Nephron (organoid): ENCODE measurements around the gene OBP2A.
"Not testable (repeated sequence)": the region's sequence is repeated elsewhere in the genome, so short reads cannot be mapped to it uniquely, and the experiment has no call there.

Experiments used
- H3K27ac Mint-ChIP-seq, 3 experiments: 2 replicates each; pipeline ENCODE4 v1.8.0; 2020; ENCODE audit warnings: mixed read lengths in 3 of 3, mild to moderate bottlenecking in 2 of 3, moderate library complexity in 1 of 3
- H3K27me3 Mint-ChIP-seq: 2 replicates; pipeline ENCODE4 v1.8.0; 2021; ENCODE audit warnings: low read depth, mild to moderate bottlenecking, moderate library complexity, mixed read lengths
- H3K36me3 Mint-ChIP-seq: 2 replicates; pipeline ENCODE4 v1.8.0; 2020; ENCODE audit warnings: low read depth, mixed read lengths
- H3K4me1 Mint-ChIP-seq: 2 replicates; pipeline ENCODE4 v1.8.0; 2020; ENCODE audit warnings: mixed read lengths
- H3K4me3 Mint-ChIP-seq, 3 experiments: 2 replicates each; pipeline ENCODE4 v1.8.0; 2020; ENCODE audit warnings: mild to moderate bottlenecking in 3 of 3, mixed read lengths in 3 of 3, moderate library complexity in 2 of 3
- H3K9me3 Mint-ChIP-seq: 2 replicates; pipeline ENCODE4 v1.8.0; 2020; ENCODE audit warnings: mixed read lengths
- TF ChIP-seq, protein P1 (sequence below), 3 experiments: fragments of 200-600 bp; sonication (generic); IDR thresholded peaks; one replicate each; pipeline ENCODE4 v1.5.0; 2021; ENCODE audit warnings: antibody characterized with exemption in 3 of 3; ENCODE audit not compliant: unreplicated experiment in 3 of 3

OBP2A gene, protein sequence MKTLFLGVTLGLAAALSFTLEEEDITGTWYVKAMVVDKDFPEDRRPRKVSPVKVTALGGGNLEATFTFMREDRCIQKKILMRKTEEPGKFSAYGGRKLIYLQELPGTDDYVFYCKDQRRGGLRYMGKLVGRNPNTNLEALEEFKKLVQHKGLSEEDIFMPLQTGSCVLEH

DNA sequence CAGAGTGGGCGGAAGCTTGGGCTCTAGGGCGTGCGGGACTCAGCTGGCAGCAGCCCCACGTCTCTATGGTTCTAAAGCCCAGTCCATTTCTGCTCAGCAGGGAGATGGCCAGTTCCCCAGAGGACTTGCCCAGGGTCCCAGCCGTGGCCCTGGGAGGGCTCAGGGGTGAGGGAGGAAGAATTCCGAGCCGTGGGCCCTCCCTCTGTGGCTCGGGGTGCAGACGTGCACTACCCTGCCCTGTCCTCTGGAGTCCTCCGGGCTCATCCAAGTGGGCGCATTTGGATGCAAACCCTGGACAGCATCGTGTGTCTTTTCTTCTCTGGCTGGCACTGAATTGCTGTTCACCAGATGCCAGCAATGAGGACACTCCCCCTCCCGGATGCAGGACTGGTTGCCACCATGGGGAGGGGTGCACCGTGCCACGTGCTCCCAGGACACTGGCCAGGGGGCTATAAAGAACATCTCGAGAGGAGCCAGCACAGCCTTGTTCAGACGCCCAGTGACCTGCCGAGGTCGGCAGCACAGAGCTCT lies at the start of gene OBP2A:
Gene OBP2A (plus strand): TSS at position 481 of the 531 bp plus-strand sequence. CDS start 55 bp downstream, outside the sequence.
- not testable (repeated sequence) for H3K27ac Mint-ChIP-seq, H3K4me3 Mint-ChIP-seq, H3K9me3 Mint-ChIP-seq, H3K36me3 Mint-ChIP-seq, H3K4me1 Mint-ChIP-seq
- peaks cover 11% of the 10 kb centered on the region for H3K27me3 Mint-ChIP-seq

- H3K27ac Mint-ChIP-seq = peak overlapping the region in 1 of 3 experiments; percentile 71
- H3K4me3 Mint-ChIP-seq = peak overlapping the region; percentile 82 to 94 (median 93)
- TF ChIP-seq, protein P1, sequence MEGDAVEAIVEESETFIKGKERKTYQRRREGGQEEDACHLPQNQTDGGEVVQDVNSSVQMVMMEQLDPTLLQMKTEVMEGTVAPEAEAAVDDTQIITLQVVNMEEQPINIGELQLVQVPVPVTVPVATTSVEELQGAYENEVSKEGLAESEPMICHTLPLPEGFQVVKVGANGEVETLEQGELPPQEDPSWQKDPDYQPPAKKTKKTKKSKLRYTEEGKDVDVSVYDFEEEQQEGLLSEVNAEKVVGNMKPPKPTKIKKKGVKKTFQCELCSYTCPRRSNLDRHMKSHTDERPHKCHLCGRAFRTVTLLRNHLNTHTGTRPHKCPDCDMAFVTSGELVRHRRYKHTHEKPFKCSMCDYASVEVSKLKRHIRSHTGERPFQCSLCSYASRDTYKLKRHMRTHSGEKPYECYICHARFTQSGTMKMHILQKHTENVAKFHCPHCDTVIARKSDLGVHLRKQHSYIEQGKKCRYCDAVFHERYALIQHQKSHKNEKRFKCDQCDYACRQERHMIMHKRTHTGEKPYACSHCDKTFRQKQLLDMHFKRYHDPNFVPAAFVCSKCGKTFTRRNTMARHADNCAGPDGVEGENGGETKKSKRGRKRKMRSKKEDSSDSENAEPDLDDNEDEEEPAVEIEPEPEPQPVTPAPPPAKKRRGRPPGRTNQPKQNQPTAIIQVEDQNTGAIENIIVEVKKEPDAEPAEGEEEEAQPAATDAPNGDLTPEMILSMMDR (IDR thresholded peaks at IDR 0.05; ENCODE audit: unreplicated experiment in 3 of 3) = no peak
- H3K4me1 Mint-ChIP-seq = peaks cover 5% of the 10 kb centered on the region
- H3K9me3 Mint-ChIP-seq = no peaks in the 10 kb centered on the region
- peaks cover 10% of the 10 kb centered on the region for H3K36me3 Mint-ChIP-seq
- no peaks in the 10 kb centered on the region for H3K27me3 Mint-ChIP-seq
Measured at GRCh38 chr9:135498381-135499126, 47.4 kb upstream of the OBP2A start.

DNA sequence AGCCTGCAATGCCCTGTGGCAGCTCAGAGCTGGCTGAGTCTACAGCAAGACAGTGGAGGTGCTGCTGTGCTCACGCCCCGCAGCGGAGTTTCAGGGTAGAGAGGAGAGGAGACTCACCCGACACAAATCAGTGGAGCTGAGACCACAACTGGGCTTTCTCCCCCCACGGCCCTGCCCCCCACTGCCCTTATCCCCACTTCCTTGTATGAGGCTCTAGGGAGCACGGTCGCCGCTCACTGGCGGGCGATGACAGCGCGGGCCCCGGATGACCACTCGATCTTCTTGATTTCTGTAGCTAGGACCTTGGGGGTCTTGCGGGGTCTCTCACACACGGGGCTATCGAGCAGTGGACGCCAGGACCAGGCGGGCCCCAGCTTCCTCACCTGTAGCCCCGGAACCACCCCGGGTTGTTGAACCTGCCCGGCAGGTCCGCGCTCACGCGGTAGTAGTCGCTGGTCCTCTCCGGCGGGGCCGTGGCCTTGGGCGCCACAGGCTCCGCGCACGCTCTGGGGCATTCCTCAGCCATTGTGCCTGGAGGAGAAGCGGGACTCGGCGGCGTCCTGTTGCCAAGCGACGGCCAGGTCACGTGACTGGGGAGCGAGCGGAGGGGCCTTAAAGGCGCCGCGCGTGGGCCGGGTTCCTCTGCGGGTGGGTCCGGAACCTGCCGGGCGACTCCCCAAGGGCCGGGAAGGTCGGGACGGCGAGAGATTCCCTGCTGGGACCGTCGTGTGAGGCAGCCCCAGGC lies 46.4 kb upstream of the OBP2A start:
- H3K4me1 Mint-ChIP-seq = peaks cover 5% of the 10 kb centered on the region
- peaks cover 15% of the 10 kb centered on the region for H3K36me3 Mint-ChIP-seq
- H3K4me3 Mint-ChIP-seq = peak overlapping the region; percentile 82 to 94 (median 93)
- H3K9me3 Mint-ChIP-seq = no peaks in the 10 kb centered on the region
- peak overlapping the region in 1 of 3 experiments; percentile 71 for H3K27ac Mint-ChIP-seq
- TF ChIP-seq, protein P1 (IDR thresholded peaks at IDR 0.05; ENCODE audit: unreplicated experiment in 3 of 3) = no peak
- H3K27me3 Mint-ChIP-seq = no peaks in the 10 kb centered on the region

DNA sequence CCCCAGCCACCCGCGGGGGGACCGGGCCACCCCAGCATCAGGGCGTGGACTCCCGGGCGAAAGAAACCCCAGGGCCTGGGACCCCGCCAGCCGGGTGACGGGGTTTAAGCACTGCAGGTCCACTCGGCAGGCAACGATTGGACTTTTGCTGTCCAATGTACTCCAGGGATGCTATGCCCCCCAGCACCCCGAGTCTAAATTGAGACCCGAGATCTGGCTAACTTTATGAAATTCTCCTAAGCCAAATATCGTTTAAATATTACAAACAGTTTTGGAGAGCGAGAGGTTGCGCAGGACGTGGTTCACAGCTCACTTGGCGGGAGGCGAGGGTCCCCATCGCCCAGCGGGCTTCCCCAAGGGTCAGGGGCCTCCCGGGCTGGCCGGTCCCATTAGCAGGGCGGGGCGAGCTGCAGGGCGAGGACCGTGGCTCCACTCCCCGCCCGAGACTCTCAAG lies 45.8 kb upstream of the OBP2A start:
- H3K27me3 Mint-ChIP-seq = no peaks in the 10 kb centered on the region
- TF ChIP-seq, protein P1 (IDR thresholded peaks at IDR 0.05; ENCODE audit: unreplicated experiment in 3 of 3) = no peak
- no peaks in the 10 kb centered on the region for H3K9me3 Mint-ChIP-seq
- H3K4me1 Mint-ChIP-seq = peaks cover 5% of the 10 kb centered on the region
- peak overlapping the region in 1 of 3 experiments; percentile 90 for H3K27ac Mint-ChIP-seq
- H3K4me3 Mint-ChIP-seq = peak overlapping the region; percentile 92 to 94 (median 93)
- peaks cover 17% of the 10 kb centered on the region for H3K36me3 Mint-ChIP-seq

- H3K27ac Mint-ChIP-seq = peak within 1 kb of the TSS in 1 of 3 experiments; percentile 90
- H3K4me3 Mint-ChIP-seq = peak within 1 kb of the TSS; percentile 92 to 94 (median 93)
- no peaks in the 10 kb centered on the region for H3K27me3 Mint-ChIP-seq
- H3K4me1 Mint-ChIP-seq = peaks cover 5% of the 10 kb centered on the region
- TF ChIP-seq, protein P1 (IDR thresholded peaks at IDR 0.05; ENCODE audit: unreplicated experiment in 3 of 3) = peak; percentile 87 to 96 (median 88)
- H3K36me3 Mint-ChIP-seq = peaks cover 17% of the 10 kb centered on the region
- no peaks in the 10 kb centered on the region for H3K9me3 Mint-ChIP-seq
Measured at GRCh38 chr9:135500525-135501260, 45.2 kb upstream of the OBP2A start, which contains the start of gene MRPS2. Gene MRPS2 (plus strand): TSS chr9:135500682. CDS start chr9:135500711, 29 bp downstream.
